ENCODE results near the gene FAM118A. TPM values are rescaled to one million over a fixed set of nuclear protein-coding genes. Genes with fewer than 3 reads are reported as not detected.

FAM118A gene
- total and polyA plus RNA-seq, 3 donors from 2014 or later, result 70.8 to 104 (median 80.2) TPM

DNA sequence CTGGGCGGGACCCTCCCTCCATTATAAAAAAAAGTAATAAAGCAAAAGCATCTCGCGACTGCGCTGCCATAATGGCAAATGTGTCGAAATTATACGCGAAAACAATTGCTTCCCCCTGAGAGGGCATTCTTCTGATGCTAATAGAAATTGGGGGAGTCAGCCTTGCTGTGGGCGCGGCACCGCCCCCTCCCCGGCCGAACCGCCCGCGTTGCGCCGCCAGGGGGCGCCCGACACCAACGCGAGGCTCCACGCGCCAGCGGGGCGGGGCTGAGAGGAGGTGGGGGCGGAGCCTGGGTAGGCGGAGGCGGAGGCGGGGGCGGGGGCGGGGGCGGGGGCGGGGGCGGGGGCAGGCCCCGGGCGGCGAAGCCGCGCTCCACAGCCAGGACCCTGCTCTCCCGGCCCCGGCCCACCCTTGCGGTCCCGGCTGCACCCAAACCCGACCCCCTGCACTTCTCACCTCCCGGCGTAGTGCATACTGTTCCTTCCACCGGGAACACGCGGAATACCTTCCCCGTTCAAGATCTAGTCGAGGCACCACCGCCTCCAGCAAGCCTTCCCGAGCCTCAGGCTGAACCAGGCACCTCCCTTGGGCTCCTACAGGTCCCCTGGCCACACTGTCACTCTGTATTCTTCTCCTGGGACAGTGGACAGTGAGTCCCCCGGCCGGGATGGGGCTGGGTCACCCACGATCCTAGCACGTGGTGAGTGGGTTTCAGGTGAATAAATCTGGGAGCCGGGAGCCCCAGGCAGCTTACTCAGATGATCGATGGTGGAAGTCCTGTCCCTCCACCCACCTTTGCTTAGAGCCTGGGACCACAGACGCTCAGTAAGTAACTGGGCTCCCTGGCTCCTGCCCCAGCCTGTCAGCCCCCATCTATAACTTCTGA is 40.5 kb upstream of the FAM118A start:
- H3K27ac ChIP-seq, result peak overlapping the region in 1 of 2 donors; percentile 25
- H3K9me3 ChIP-seq, result no peaks in the 10 kb centered on the region
- 1 to 3% methylated on average over 9 to 56 of the region's 60 CpGs for WGBS, 2 donors
- DNase-seq, result peak; percentile 90
- H3K4me3 ChIP-seq, result peak overlapping the region; percentile 45 to 65
- TF ChIP-seq CTCF (IDR thresholded peaks at IDR 0.05), result peak; percentile 97 to 99 (median 98)
- no peak for TF ChIP-seq POLR2A (IDR thresholded peaks at IDR 0.05)
- intact Hi-C loops (cut with DNase I; ENCODE audit: low total_unique reads), result loop anchor here (5.0 kb wide), 1 partner anchor 168 kb away; no protein-coding TSS in a partner anchor
- no peaks in the 10 kb centered on the region for H3K36me3 ChIP-seq (ENCODE audit: low read depth, missing control alignments)
- H3K27me3 ChIP-seq, result no peaks in the 10 kb centered on the region
- peaks cover 14% of the 10 kb centered on the region for H3K4me1 ChIP-seq

DNA sequence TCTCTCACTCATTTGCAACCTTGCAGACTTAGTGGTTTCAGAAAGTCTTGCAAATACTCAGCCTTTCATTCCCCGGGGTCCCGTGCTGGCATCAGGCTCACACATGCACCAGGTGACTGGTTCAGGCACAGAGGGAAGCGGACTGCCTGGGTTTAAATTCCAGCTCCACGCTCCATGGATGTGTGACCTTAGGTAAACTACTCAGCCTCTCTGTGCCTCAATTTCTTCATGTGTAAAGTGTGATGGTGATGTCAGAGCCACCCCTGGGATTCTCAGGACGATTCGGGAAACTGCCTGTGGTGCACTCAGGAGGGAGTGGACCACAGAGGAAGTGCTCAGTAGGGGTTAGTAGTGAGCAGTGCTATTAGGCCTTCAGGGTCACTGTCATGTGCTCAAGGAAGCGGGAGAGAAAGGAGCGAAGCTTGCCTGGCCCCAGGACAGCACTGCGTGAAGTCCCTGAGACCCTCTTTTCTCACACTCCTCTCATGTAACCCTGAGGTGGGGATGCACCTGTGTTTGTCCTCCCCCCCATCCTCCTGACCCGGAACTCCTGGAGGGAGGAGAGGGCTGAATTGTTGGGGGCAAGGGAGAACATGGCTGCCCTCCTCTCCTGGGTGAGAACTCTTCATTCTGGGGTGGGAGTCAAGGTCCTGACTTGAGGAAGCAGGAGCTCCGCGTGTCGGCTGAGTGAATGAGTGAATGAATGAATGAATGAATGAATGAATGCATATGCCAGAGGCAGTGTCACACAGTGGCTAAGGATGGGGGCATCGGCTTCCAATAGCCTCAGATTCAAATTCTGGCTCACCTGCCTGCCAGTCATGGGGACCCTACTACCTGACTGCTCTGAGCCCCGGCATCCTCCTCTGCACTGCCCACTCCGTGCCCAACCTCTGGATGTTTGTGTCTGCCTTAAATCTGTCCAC is 39.4 kb upstream of the FAM118A start:
- WGBS, 2 donors, result 71 to 80% methylated on average over 15 to 16 of the region's 16 CpGs
- H3K36me3 ChIP-seq (ENCODE audit: low read depth, missing control alignments), result no peaks in the 10 kb centered on the region
- no peak overlapping the region for H3K4me3 ChIP-seq
- H3K27me3 ChIP-seq, result no peaks in the 10 kb centered on the region
- no peak overlapping the region for H3K27ac ChIP-seq
- H3K9me3 ChIP-seq, result no peaks in the 10 kb centered on the region
- no peak for DNase-seq
- intact Hi-C loops (cut with DNase I; ENCODE audit: low total_unique reads), result loop anchor here (10.0 kb wide), 1 partner anchor 274 kb away; no protein-coding TSS in a partner anchor
- TF ChIP-seq CTCF (IDR thresholded peaks at IDR 0.05) (no peak), POLR2A (IDR thresholded peaks at IDR 0.05) (no peak)
- peaks cover 14% of the 10 kb centered on the region for H3K4me1 ChIP-seq

DNA sequence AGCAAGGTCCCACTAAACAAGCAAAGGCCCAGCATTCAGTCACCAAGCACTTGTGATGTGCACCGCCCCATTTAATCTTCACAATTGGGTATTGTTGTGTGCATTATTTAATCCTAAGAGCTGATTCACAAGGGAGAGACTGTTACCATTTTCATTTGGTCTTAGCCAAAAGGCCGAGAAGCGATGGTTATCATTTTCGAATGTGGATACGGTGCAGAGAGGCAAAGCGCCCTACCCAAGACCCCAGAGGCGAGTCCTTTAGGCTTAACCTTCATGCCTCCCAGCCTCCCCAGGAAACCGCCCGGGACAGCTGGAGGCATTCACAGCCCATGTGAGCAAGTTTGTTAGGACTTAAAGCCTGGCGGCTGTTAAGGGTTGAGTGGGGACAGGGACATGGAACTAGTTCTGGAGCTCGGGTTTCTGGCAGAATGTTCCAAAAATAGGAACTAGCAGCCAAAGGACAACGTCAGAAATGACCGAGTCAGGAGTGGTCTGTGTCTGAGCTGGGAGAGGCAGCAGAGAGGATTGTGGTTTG is 38.0 kb upstream of the FAM118A start:
- Histone ChIP-seq H3K36me3 (ENCODE audit: low read depth, missing control alignments) (no peaks in the 10 kb centered on the region), H3K4me3 (no peak overlapping the region), H3K9me3 (no peaks in the 10 kb centered on the region), H3K27ac (peak overlapping the region in 1 of 2 donors; percentile 73), H3K4me1 (peaks cover 14% of the 10 kb centered on the region), H3K27me3 (no peaks in the 10 kb centered on the region)
- TF ChIP-seq CTCF (IDR thresholded peaks at IDR 0.05) (no peak), POLR2A (IDR thresholded peaks at IDR 0.05) (no peak)
- peak; percentile 65 for DNase-seq
- intact Hi-C loops (cut with DNase I; ENCODE audit: low total_unique reads), result loop anchor here (10.0 kb wide), 1 partner anchor 273 kb away; no protein-coding TSS in a partner anchor
- whole genome bisulfite sequencing, 2 donors, result 43 to 47% methylated on average over 13 of the region's 13 CpGs

GRCh38 chr22:45272498-45272897 is 37.2 kb upstream of the FAM118A start:
- no peaks in the 10 kb centered on the region for H3K36me3 ChIP-seq (ENCODE audit: low read depth, missing control alignments)
- no peak for DNase-seq
- peak overlapping the region in 1 of 2 donors; percentile 73 for H3K27ac ChIP-seq
- no peaks in the 10 kb centered on the region for H3K9me3 ChIP-seq
- TF ChIP-seq CTCF (IDR thresholded peaks at IDR 0.05) (no peak), POLR2A (IDR thresholded peaks at IDR 0.05) (no peak)
- H3K4me1 ChIP-seq, result peaks cover 14% of the 10 kb centered on the region
- 86 to 91% methylated on average over 7 of the region's 7 CpGs for WGBS, 2 donors
- no peak overlapping the region for H3K4me3 ChIP-seq
- no peaks in the 10 kb centered on the region for H3K27me3 ChIP-seq
- intact Hi-C loops (cut with DNase I; ENCODE audit: low total_unique reads), result loop anchor here (10.0 kb wide), 1 partner anchor 272 kb away; no protein-coding TSS in a partner anchor
